ENCODE data around the gene TACC2. TPM values are rescaled to one million over a fixed set of nuclear protein-coding genes. Genes with fewer than 3 reads are reported as not detected.

The TACC2 gene
- total RNA-seq, 1 donor from 2014 or later, result not detected

DNA sequence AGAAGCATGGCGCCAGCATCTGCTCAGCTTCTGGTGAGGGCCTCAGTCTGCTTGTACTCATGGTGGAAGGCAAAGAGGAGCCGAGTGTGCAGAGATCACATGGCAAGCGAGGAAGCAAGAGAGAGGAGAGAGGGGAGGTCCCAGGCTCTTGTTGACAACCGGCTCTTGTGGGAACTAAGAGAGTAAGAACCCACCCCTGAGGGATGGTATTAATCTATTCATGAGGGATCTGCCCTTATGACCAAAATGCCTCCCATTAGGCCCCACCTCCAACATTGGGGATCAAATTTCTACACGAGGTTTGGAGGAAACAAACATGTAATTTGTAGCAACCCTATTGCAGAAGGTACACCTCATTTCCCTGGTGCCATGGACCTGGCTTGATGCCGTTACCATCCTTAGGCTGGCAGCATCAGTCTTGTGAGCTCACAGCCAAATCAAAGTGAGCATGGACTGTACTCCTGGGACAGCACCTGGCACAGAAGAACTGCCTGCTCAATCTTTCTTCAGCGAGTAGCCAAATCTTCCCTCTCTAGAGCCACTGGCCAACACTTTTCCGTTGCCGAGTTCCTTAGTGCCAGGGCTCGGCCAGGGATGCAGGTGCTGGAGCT, 288.7 kb downstream of the TACC2 start:
- Mint-ChIP-seq H3K27me3 (ENCODE audit: low read depth) (peaks cover 9% of the 10 kb centered on the region), H3K4me1 (ENCODE audit: low read depth) (no peaks in the 10 kb centered on the region), H3K36me3 (ENCODE audit: low read depth) (no peaks in the 10 kb centered on the region), H3K9me3 (no peaks in the 10 kb centered on the region), H3K27ac (no peak overlapping the region), H3K4me3 (ENCODE audit: low read depth) (no peak overlapping the region)
- intact Hi-C loops (cut with micrococcal nuclease), result no loop called here
- no peak for DNase-seq (ENCODE audit: low spot score)

DNA sequence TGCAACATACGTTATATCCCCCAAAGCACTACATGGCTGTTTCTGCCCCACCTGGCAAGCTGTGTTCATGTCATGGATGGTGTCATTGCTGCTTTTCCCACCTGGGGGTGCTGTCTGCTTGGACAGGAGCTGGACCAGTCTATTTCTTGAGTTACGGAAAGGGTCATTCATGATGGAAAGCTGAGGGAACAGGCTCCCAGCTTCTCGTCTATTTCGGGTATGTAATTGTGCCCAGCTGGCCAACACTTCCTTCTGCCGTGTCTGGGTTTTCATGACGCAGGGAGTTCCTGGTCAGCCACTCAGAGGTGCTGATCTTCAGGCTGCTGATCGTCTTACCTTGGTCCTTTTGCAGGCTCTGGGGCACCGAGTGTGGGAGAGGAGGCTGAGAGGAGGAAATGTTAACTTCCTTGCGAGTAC, 290.8 kb downstream of the TACC2 start:
- peaks cover 5% of the 10 kb centered on the region for H3K27me3 Mint-ChIP-seq (ENCODE audit: low read depth)
- intact Hi-C loops (cut with micrococcal nuclease), result no loop called here
- H3K9me3 Mint-ChIP-seq, result no peaks in the 10 kb centered on the region
- H3K36me3 Mint-ChIP-seq (ENCODE audit: low read depth), result no peaks in the 10 kb centered on the region
- H3K27ac Mint-ChIP-seq, result no peak overlapping the region
- DNase-seq (ENCODE audit: low spot score), result no peak
- no peak overlapping the region for H3K4me3 Mint-ChIP-seq (ENCODE audit: low read depth)
- no peaks in the 10 kb centered on the region for H3K4me1 Mint-ChIP-seq (ENCODE audit: low read depth)

DNA sequence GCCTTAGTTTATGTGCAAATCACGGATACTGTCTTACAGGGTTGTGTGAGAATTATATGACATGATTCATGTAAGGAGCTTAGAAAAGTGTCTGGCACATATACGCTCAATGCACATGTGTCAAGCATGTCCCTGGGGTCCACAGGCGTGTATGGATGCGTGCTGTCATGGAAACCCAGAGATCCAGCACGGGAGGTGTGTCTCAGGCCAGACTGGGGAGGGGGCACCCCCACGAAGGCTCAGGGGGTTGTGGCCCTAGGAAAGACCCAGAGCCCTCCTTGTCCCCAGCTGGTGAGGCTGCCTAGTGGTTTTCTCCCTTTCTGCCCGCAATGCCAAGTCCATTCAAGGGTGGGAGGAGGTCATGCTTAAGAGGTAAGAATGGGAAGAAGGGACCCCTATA, 291.2 kb downstream of the TACC2 start:
- Mint-ChIP-seq H3K27ac (no peak overlapping the region), H3K27me3 (ENCODE audit: low read depth) (peaks cover 5% of the 10 kb centered on the region), H3K4me1 (ENCODE audit: low read depth) (no peaks in the 10 kb centered on the region), H3K4me3 (ENCODE audit: low read depth) (no peak overlapping the region), H3K9me3 (no peaks in the 10 kb centered on the region), H3K36me3 (ENCODE audit: low read depth) (no peaks in the 10 kb centered on the region)
- no peak for DNase-seq (ENCODE audit: low spot score)
- intact Hi-C loops (cut with micrococcal nuclease), result no loop called here

DNA sequence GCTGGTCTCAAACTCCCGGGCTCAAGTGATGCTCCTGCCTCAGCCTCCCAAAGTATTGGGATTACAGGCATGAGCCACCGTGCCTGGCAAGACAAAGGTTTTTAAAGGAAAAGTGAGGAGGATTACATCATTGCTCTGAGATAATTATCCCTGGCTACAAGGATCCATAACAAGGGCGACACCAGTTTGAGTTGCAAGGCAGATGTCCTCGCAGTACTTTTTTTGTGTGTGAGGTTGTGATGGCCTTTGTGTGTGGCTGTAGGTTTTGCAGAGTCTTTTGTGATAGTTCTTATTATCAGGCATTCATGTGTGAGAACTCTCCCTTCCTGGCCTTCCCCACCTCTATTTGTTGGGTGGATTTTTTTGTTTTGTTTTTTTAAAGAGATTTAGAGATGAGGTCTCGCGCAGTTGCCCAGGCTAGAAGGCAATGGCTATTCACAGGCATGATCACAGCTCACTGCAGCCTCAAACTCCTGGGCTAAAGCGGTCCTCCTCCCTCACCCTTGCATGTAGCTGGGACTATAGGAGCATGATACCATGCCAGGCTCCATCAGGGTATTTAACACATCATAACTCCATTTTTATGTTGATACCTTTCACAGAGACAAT, 292.2 kb downstream of the TACC2 start:
- intact Hi-C loops (cut with micrococcal nuclease), result no loop called here
- peaks cover 5% of the 10 kb centered on the region for H3K27me3 Mint-ChIP-seq (ENCODE audit: low read depth)

DNA sequence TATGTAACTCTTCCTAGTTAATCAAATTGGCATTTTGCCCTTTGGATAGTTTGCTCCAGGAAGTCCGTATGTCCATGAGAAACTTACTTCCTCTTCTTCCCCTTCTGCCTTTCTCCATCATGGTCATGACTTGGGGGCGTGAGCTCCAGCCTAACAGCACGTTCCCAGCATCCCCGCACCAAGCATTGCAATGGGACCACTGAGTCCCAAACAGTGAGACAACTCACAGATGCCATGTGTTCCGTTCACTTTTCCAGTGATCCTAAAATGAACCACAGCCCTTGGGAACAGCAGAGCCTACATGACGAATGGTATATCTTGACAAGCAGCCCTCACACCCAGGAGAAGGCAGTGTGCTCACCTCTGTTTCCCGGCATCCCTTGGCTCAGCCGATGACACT, 292.8 kb downstream of the TACC2 start:
- Mint-ChIP-seq H3K9me3 (no peaks in the 10 kb centered on the region), H3K4me1 (ENCODE audit: low read depth) (no peaks in the 10 kb centered on the region), H3K4me3 (ENCODE audit: low read depth) (no peak overlapping the region), H3K27me3 (ENCODE audit: low read depth) (peaks cover 5% of the 10 kb centered on the region), H3K36me3 (ENCODE audit: low read depth) (no peaks in the 10 kb centered on the region), H3K27ac (no peak overlapping the region)
- no peak for DNase-seq (ENCODE audit: low spot score)
- intact Hi-C loops (cut with micrococcal nuclease), result no loop called here

More for the DNA sequence above, 292.2 kb downstream of the TACC2 start:
- no peak overlapping the region for H3K4me3 Mint-ChIP-seq (ENCODE audit: low read depth)
- DNase-seq (ENCODE audit: low spot score), result no peak
- H3K4me1 Mint-ChIP-seq (ENCODE audit: low read depth), result no peaks in the 10 kb centered on the region
- no peak overlapping the region for H3K27ac Mint-ChIP-seq
- no peaks in the 10 kb centered on the region for H3K9me3 Mint-ChIP-seq
- H3K36me3 Mint-ChIP-seq (ENCODE audit: low read depth), result no peaks in the 10 kb centered on the region

DNA sequence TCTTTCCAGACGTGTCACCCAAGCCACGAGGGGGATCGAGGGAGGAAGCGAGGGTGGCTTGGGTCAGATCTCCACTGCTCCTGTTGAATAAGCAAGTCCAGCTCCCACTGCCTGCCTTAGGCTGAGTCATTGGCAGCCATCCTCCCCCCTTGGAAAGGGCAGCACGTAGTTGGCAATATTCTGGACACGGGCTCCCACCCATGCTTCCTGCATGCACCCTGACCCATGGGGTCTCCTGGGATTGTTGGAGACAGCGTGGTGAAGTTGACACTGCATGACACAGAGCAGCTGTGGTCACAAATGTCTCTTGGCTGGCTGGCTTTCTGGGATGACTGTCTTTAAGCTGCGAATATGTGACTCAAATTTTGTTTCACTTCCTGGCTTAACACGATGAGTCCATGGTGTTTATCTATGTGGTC, 293.3 kb downstream of the TACC2 start:
- intact Hi-C loops (cut with micrococcal nuclease), result no loop called here
- H3K4me3 Mint-ChIP-seq (ENCODE audit: low read depth), result no peak overlapping the region
- no peaks in the 10 kb centered on the region for H3K4me1 Mint-ChIP-seq (ENCODE audit: low read depth)
- no peak for DNase-seq (ENCODE audit: low spot score)
- no peak overlapping the region for H3K27ac Mint-ChIP-seq
- H3K36me3 Mint-ChIP-seq (ENCODE audit: low read depth), result no peaks in the 10 kb centered on the region
- no peaks in the 10 kb centered on the region for H3K9me3 Mint-ChIP-seq
- peaks cover 5% of the 10 kb centered on the region for H3K27me3 Mint-ChIP-seq (ENCODE audit: low read depth)

DNA sequence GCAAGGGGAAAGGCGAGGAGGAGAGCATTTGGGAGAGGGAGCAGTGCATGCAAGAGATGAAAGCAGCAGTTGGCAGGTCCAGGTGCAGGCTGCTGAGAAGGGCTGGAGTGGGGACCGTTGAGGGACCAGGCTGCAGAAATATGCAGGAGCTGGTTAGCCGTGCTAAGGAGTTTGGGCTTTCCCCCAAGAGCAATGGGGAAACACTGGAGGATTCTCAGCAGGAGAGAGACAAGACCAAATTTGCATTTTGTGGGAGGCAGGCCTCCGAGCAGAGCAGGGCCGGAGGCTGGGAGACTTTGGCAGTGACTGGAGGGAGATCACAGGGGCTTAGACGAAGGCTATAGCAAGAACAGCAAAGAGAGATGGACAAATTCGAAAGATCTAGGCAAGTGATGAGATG, 293.9 kb downstream of the TACC2 start:
- peaks cover 5% of the 10 kb centered on the region for H3K27me3 Mint-ChIP-seq (ENCODE audit: low read depth)
- H3K27ac Mint-ChIP-seq, result no peak overlapping the region
- intact Hi-C loops (cut with micrococcal nuclease), result no loop called here
- no peaks in the 10 kb centered on the region for H3K9me3 Mint-ChIP-seq
- H3K4me3 Mint-ChIP-seq (ENCODE audit: low read depth), result no peak overlapping the region
- no peak for DNase-seq (ENCODE audit: low spot score)
- H3K4me1 Mint-ChIP-seq (ENCODE audit: low read depth), result no peaks in the 10 kb centered on the region
- no peaks in the 10 kb centered on the region for H3K36me3 Mint-ChIP-seq (ENCODE audit: low read depth)

DNA sequence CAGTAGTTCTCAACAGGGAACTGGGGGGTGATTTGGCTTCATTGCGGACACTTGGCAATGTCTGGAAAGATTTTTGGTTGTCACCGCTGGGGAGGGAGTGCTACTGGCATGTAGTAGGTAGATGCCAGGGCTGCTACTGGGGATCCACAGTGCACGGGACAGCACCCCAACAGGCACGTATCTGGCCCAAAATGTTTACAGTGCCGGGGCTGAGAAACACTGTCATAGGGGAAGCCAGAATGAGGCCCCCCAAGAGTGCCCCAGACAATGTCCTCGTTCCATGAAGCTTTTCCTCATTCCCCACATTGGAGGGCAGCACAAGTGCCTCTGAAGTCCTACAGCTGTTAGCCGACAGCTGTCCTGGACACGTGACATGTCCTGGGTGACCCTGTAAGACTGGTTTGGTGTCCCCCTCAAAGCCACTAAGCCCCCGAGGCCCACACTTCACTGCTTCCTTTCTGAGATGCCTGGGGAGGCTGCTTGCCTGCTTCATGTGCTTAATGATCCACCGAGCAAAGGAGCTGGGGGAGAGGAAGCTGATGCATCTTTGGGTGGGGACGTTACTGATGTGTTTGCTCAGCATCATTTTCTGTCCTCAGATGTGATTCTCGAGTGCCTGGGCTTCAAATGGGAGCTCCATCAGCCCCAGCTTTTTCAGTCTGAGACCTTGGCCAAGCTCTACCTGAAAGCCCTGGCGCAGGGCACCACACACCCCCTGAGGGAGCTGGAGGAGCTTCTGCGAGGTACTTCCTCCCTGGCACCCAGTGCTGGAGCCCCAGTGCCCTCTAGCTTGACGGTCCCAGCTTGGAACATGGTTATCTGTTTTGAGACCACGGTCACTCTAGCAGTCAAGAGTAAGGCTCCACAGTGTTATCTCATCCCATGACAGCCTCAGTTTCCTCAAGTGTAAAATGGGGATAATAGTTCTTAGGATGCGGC, 296.8 kb downstream of the TACC2 start:
- Mint-ChIP-seq H3K4me3 (ENCODE audit: low read depth) (no peak overlapping the region), H3K27ac (no peak overlapping the region), H3K9me3 (no peaks in the 10 kb centered on the region), H3K36me3 (ENCODE audit: low read depth) (no peaks in the 10 kb centered on the region), H3K27me3 (ENCODE audit: low read depth) (no peaks in the 10 kb centered on the region), H3K4me1 (ENCODE audit: low read depth) (peaks cover 3% of the 10 kb centered on the region)
- no peak for DNase-seq (ENCODE audit: low spot score)
- intact Hi-C loops (cut with micrococcal nuclease), result no loop called here

DNA sequence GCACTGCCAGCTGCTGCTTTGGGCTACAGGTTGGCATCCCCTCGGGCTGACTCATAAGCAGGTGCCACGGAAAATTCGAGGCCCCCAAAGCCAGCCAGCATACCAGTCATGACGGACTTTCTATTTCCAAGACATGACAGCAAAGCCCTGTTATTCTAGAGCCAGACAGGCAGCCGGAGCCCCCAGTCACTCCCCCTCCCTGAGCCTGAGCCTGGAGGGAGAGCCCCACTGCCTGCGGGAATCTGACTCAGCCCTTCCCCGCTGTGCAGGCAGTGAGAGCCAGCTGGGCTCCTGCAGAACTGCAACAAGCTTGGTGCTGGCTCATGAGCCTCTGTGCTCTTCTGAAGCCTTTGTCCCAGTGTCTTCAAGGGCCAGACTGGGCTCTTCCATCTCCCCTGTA, 297.9 kb downstream of the TACC2 start:
- no peak for DNase-seq (ENCODE audit: low spot score)
- intact Hi-C loops (cut with micrococcal nuclease), result no loop called here
- Mint-ChIP-seq H3K27me3 (ENCODE audit: low read depth) (no peaks in the 10 kb centered on the region), H3K27ac (no peak overlapping the region), H3K4me3 (ENCODE audit: low read depth) (no peak overlapping the region), H3K36me3 (ENCODE audit: low read depth) (no peaks in the 10 kb centered on the region), H3K9me3 (no peaks in the 10 kb centered on the region), H3K4me1 (ENCODE audit: low read depth) (peaks cover 3% of the 10 kb centered on the region)

DNA sequence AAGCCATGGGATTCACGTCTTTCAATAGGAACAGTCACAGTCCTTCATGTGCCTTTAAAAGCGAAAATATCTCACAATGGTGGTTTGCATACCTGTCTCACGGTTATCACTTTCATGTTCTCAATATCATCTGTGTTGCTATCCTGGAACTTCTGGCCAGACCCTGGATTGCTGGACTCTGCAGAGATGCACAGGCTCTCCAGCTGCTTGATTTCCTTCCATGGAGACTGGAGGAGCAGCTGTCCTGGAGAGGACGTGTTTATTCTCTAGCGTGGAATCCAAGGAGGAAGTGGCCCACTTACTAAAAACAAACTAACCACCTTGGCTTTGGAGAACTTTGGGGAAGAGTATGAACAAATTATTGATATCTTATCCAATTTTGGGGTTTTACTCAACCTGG, 298.6 kb downstream of the TACC2 start:
- Mint-ChIP-seq H3K9me3 (no peaks in the 10 kb centered on the region), H3K27me3 (ENCODE audit: low read depth) (no peaks in the 10 kb centered on the region), H3K4me3 (ENCODE audit: low read depth) (no peak overlapping the region), H3K36me3 (ENCODE audit: low read depth) (no peaks in the 10 kb centered on the region), H3K4me1 (ENCODE audit: low read depth) (peaks cover 3% of the 10 kb centered on the region), H3K27ac (no peak overlapping the region)
- intact Hi-C loops (cut with micrococcal nuclease), result no loop called here
- DNase-seq (ENCODE audit: low spot score), result no peak

DNA sequence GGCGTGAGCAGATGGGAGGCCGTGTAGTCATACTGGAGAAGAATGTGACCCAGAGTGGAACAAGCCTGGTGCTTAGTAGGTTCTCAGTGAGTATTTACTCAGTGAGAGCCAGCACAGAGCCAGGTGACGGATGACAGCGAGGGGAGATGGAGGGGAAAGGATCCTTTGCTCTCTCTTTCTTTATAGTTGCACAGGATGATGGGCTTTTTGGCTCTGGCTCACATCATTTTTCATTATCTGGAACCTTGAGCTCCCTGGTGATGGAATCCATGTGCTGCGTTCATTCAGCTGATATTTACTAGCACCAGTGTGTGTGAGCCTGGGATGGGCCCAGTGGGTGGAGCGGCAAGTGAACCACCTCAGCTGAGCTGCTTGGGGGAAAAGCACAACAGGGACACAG, 299.3 kb downstream of the TACC2 start:
- Mint-ChIP-seq H3K27ac (no peak overlapping the region), H3K9me3 (no peaks in the 10 kb centered on the region), H3K4me1 (ENCODE audit: low read depth) (peaks cover 5% of the 10 kb centered on the region), H3K4me3 (ENCODE audit: low read depth) (no peak overlapping the region), H3K27me3 (ENCODE audit: low read depth) (no peaks in the 10 kb centered on the region), H3K36me3 (ENCODE audit: low read depth) (no peaks in the 10 kb centered on the region)
- intact Hi-C loops (cut with micrococcal nuclease), result no loop called here
- DNase-seq (ENCODE audit: low spot score), result no peak

DNA sequence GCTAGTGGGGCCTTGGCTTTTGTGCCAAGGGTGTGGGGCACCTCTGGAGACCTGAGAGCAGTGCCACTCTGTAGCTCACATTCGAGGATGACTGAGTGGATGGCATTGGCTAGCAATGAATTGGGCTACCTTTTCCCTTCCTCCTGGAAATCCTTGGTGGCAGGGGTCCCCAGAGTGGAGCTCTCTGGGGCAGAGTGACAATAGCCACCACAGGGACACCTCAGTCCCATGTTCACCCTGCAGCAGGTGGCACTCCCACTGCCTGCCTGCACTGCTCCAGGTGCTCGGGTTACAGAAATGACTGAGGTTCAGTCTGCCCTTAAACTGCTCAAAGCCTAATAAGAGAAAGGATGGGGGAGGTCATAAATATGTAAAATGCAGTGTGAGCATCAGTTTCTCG, 300.0 kb downstream of the TACC2 start:
- H3K27me3 Mint-ChIP-seq (ENCODE audit: low read depth), result no peaks in the 10 kb centered on the region
- H3K9me3 Mint-ChIP-seq, result no peaks in the 10 kb centered on the region
- H3K36me3 Mint-ChIP-seq (ENCODE audit: low read depth), result no peaks in the 10 kb centered on the region
- no peak for DNase-seq (ENCODE audit: low spot score)
- no peak overlapping the region for H3K4me3 Mint-ChIP-seq (ENCODE audit: low read depth)
- intact Hi-C loops (cut with micrococcal nuclease), result no loop called here
- peaks cover 7% of the 10 kb centered on the region for H3K4me1 Mint-ChIP-seq (ENCODE audit: low read depth)
- H3K27ac Mint-ChIP-seq, result no peak overlapping the region

DNA sequence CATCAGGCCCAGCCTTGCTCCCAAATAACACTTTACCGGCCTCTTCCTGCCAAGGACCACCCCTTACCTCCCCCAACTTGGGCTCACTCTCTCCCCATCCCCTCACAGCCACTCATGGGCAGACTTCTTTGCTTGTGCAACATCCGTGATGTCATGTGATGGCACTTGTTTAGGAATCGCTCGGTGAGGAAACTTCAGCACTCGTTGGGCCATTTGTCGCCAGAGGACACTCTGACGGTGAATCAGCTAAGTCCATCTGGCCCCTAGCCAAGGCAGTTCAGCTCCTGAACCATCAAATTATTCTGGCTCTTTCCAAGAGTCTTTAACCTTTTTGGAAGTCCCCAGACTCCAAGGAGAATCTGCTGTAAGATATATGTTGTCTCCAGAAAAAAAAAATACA, 301.4 kb downstream of the TACC2 start:
- Mint-ChIP-seq H3K27me3 (ENCODE audit: low read depth) (no peaks in the 10 kb centered on the region), H3K4me3 (ENCODE audit: low read depth) (no peak overlapping the region), H3K9me3 (no peaks in the 10 kb centered on the region), H3K27ac (no peak overlapping the region), H3K4me1 (ENCODE audit: low read depth) (peaks cover 13% of the 10 kb centered on the region), H3K36me3 (ENCODE audit: low read depth) (no peaks in the 10 kb centered on the region)
- no peak for DNase-seq (ENCODE audit: low spot score)
- intact Hi-C loops (cut with micrococcal nuclease), result no loop called here
